Measurements from ENCODE around the gene CHAF1B.

Gene CHAF1B

GRCh38 chr21:36463991-36464390 is 78.8 kb downstream of the CHAF1B start:
- no peak for DNase-seq (ENCODE audit: low read depth)

- DNase-seq (ENCODE audit: low read depth) = no peak
Measured at GRCh38 chr21:36464590-36464989, 79.4 kb downstream of the CHAF1B start.

GRCh38 chr21:36465478-36465877 is 80.3 kb downstream of the CHAF1B start:
- no peak for DNase-seq (ENCODE audit: low read depth)

GRCh38 chr21:36466061-36466511 is 80.9 kb downstream of the CHAF1B start:
- no peak for DNase-seq (ENCODE audit: low read depth)

All from CMK (cell line).